GM12878 (cell line): ENCODE results near the gene ERCC2.

Source experiments
- ATF2 ChIP-seq: IDR thresholded peaks from 2 replicates; pipeline ENCODE4 v1.6.1; 2012; ENCODE audit warnings: low read length, inconsistent platforms
- CEBPB ChIP-seq, 2 experiments: fragments of 150-350 bp in 1 of 2; IDR thresholded peaks; 2 replicates each; pipeline ENCODE4 v1.6.1; 2012 to 2014; ENCODE audit warnings: low read depth in 2 of 2, low read length in 2 of 2, borderline replicate concordance in 1 of 2, inconsistent platforms in 1 of 2
- CTCF ChIP-seq, 3 experiments: IDR thresholded peaks in 2 of 3; conservative IDR thresholded peaks in 1 of 3; 2 replicates each; pipeline ENCODE4 v1.5.1; 2011; ENCODE audit warnings: low read depth in 3 of 3, low read length in 3 of 3, mild to moderate bottlenecking in 3 of 3, control low read depth in 2 of 3, moderate library complexity in 2 of 3, inconsistent platforms in 1 of 3, mixed read lengths in 1 of 3; ENCODE audit not compliant: control insufficient read depth in 2 of 3, insufficient read depth in 1 of 3; ENCODE audit errors: extremely low read depth in 1 of 3
- EZH2 ChIP-seq: IDR thresholded peaks from 2 replicates; pipeline ENCODE4 v1.6.1; 2012; ENCODE audit warnings: low read depth, mild to moderate bottlenecking, control low read depth, inconsistent platforms, low read length, borderline replicate concordance; ENCODE audit not compliant: control insufficient read depth
- FOXM1 ChIP-seq: IDR thresholded peaks from 2 replicates; pipeline ENCODE4 v1.6.1; 2012; ENCODE audit warnings: low read depth, mild to moderate bottlenecking, inconsistent platforms, low read length, moderate library complexity
- POLR2AphosphoS5 ChIP-seq: IDR thresholded peaks from 2 replicates; pipeline ENCODE4 v1.6.1; 2011; ENCODE audit warnings: mild to moderate bottlenecking, low read length, inconsistent platforms
- TF ChIP-seq, protein P1 (sequence below): fragments of 450-650 bp; formaldehyde crosslinking; IDR thresholded peaks from 2 replicates; pipeline ENCODE4 v1.4.0; 2020; ENCODE audit warnings: mild to moderate bottlenecking, moderate library complexity
- TF ChIP-seq, protein P2 (sequence below): IDR thresholded peaks from 2 replicates; pipeline ENCODE4 v1.6.1; 2012; ENCODE audit warnings: low read depth, low read length, improper control_type of control experiment

DNA sequence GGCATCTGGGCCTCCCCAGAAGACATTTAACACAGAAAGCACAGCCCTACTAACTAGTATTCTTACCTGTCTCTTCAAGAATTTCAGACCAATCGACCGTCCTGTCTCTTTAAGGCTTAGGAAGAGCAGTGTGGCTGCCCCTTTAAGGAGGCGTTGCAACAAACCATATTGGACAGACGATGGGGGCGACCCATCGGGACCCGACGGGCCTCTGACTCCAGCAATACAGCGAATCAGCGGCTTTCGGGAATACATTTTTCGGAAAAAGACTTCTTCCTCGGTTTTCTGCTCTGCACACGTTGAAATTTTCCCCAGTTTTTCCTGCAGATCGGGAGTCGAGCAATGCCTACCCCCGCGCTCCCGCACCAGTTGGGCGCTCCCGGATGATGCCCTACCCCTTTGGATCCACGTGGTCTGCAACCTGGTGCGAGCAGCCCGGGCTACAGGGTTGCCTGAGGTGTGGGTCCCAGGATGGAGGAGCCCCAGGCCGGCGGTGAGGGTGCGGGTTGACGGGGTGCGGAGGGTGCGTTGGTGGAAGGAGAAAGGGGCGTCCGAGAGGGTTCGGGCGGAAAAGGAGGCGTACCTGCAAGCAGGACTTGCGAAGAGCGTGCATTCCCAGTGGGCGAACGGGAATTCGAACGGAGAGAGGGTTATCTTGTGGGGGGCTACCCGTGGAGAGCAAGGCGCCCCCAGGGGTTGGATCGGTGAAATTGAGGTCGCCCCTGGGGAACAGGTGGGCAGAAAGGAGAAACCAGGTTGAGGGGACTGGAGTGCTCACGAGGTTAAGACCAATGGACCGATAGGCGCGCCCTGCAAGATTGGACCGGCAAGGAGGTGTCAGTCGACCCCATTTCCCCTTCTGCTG lies 36.1 kb upstream of the ERCC2 start, which contains the start of gene POLR1G:
- TF ChIP-seq EZH2 (no peak), POLR2AphosphoS5 (peak; percentile 66; the same call in 1 of the 2 replicates), ATF2 (no peak), FOXM1 (peak; percentile 66; the same call in 1 of the 2 replicates), CEBPB (IDR thresholded peaks at IDR 0.05; ENCODE audit: borderline replicate concordance in 1 of 2, low read depth in 2 of 2, low read length in 2 of 2) (0 out of 4 replicates have a peak, but pooled peaks of 1 of the 2 experiments have one; percentile 4), CTCF (IDR thresholded peaks at IDR 0.05 in 2 of 3, conservative IDR thresholded peaks at IDR 0.05 in 1 of 3; ENCODE audit: control insufficient read depth in 2 of 3, extremely low read depth in 1 of 3, insufficient read depth in 1 of 3, low read depth in 3 of 3, low read length in 3 of 3) (no peak; a peak in 1 of 6 replicates)
- TF ChIP-seq, protein P1, sequence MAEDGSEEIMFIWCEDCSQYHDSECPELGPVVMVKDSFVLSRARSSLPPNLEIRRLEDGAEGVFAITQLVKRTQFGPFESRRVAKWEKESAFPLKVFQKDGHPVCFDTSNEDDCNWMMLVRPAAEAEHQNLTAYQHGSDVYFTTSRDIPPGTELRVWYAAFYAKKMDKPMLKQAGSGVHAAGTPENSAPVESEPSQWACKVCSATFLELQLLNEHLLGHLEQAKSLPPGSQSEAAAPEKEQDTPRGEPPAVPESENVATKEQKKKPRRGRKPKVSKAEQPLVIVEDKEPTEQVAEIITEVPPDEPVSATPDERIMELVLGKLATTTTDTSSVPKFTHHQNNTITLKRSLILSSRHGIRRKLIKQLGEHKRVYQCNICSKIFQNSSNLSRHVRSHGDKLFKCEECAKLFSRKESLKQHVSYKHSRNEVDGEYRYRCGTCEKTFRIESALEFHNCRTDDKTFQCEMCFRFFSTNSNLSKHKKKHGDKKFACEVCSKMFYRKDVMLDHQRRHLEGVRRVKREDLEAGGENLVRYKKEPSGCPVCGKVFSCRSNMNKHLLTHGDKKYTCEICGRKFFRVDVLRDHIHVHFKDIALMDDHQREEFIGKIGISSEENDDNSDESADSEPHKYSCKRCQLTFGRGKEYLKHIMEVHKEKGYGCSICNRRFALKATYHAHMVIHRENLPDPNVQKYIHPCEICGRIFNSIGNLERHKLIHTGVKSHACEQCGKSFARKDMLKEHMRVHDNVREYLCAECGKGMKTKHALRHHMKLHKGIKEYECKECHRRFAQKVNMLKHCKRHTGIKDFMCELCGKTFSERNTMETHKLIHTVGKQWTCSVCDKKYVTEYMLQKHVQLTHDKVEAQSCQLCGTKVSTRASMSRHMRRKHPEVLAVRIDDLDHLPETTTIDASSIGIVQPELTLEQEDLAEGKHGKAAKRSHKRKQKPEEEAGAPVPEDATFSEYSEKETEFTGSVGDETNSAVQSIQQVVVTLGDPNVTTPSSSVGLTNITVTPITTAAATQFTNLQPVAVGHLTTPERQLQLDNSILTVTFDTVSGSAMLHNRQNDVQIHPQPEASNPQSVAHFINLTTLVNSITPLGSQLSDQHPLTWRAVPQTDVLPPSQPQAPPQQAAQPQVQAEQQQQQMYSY (CRISPR knock-in tag) = no peak
- TF ChIP-seq, protein P2, sequence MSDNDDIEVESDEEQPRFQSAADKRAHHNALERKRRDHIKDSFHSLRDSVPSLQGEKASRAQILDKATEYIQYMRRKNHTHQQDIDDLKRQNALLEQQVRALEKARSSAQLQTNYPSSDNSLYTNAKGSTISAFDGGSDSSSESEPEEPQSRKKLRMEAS = peak; percentile 97
